K562 (cell line): ENCODE data around the gene RNF217. TPM values are rescaled to one million over a fixed set of nuclear protein-coding genes. Genes with fewer than 3 reads are reported as not detected.

Source experiments
- ARID2 ChIP-seq: fragments of 450-650 bp; IDR thresholded peaks from 2 replicates; pipeline ENCODE4 v1.6.1; 2017; ENCODE audit warnings: antibody characterized with exemption, mild to moderate bottlenecking
- MAFG ChIP-seq: fragments of 450-650 bp; conservative IDR thresholded peaks from 2 replicates; pipeline ENCODE4 v1.6.1; 2016; ENCODE audit warnings: missing genetic modification characterization, missing compliant biosample characterization
- MAFK ChIP-seq: IDR thresholded peaks from 2 replicates; pipeline ENCODE4 v1.6.1; 2011; ENCODE audit warnings: low read length, improper control_type of control experiment
- MCM3 ChIP-seq: fragments of 450-650 bp; IDR thresholded peaks from 2 replicates; pipeline ENCODE4 v1.6.1; 2016
- MIER1 ChIP-seq: fragments of 450-650 bp; IDR thresholded peaks from 2 replicates; pipeline ENCODE4 v1.6.1; 2016; ENCODE audit warnings: antibody characterized with exemption, mild to moderate bottlenecking, low read depth
- POLR2AphosphoS2 ChIP-seq: IDR thresholded peaks from 2 replicates; pipeline ENCODE4 v1.6.1; 2012; ENCODE audit warnings: low read length, improper control_type of control experiment
- RBM15 ChIP-seq: fragments of 200-400 bp; formaldehyde crosslinking; IDR thresholded peaks from 2 replicates; pipeline ENCODE4 v1.6.1; 2018; ENCODE audit warnings: mild to moderate bottlenecking, low read length, moderate library complexity; ENCODE audit not compliant: insufficient read depth
- SRSF7 ChIP-seq: fragments of 200-400 bp; formaldehyde crosslinking; optimal IDR thresholded peaks from 2 replicates; pipeline ENCODE3; 2017; ENCODE audit warnings: mild to moderate bottlenecking, low read depth, low read length
- TAF15 ChIP-seq: fragments of 200-400 bp; formaldehyde crosslinking; IDR thresholded peaks from 2 replicates; pipeline ENCODE4 v1.6.1; 2017; ENCODE audit warnings: mild to moderate bottlenecking, low read depth, low read length, moderate library complexity
- TAL1 ChIP-seq: fragments of 450-650 bp; IDR thresholded peaks from 2 replicates; pipeline ENCODE4 v1.6.1; 2016; ENCODE audit warnings: mild to moderate bottlenecking
- ZNF316 ChIP-seq: fragments of 450-650 bp; IDR thresholded peaks from 2 replicates; pipeline ENCODE4 v1.6.1; 2016
- ZNF695 ChIP-seq: fragments of 450-650 bp; formaldehyde crosslinking; IDR thresholded peaks from 2 replicates; pipeline ENCODE4 v1.4.0; 2020; ENCODE audit warnings: mild to moderate bottlenecking, moderate library complexity
- ZNF717 ChIP-seq: fragments of 250-450 bp; sonication (Bioruptor Pico); IDR thresholded peaks from 2 replicates; pipeline ENCODE4 v1.5.0; 2021
- ZNF77 ChIP-seq: fragments of 250-450 bp; sonication (Bioruptor Pico); IDR thresholded peaks from 2 replicates; pipeline ENCODE4 v1.5.0; 2020
- ZNF780A ChIP-seq: fragments of 250-450 bp; sonication (Bioruptor Pico); IDR thresholded peaks from 2 replicates; pipeline ENCODE4 v1.5.0; 2021; ENCODE audit warnings: mild to moderate bottlenecking
- polyA plus RNA-seq, 8 experiments: library from polyadenylated mRNA; depleted of rRNA in 4 of 8; stranded (reverse) in 5 of 8; unstranded in 3 of 8; fragments of >200 nt; fragmentation: Nextera tagmentation in 2 of 8; fragmentation: Illumina TruSeq in 1 of 8; extraction: Ambion mirVana in 2 of 8; extraction: Trizol in 1 of 8; gene quantifications; 2 replicates each; pipeline versions ENCODE4 v1.2.1 to v1.2.3, GENCODE V29; 2011 to 2014; ENCODE audit warnings: inconsistent platforms in 1 of 8, missing spikeins in 1 of 8
- total RNA-seq, 7 experiments: library from RNA; depleted of rRNA in 6 of 7; stranded (reverse); fragments of >200 nt in 6 of 7; fragmentation: Illumina TruSeq in 2 of 7; extraction: Trizol in 2 of 7; gene quantifications; 2 replicates each; pipeline versions ENCODE4 v1.2.1 to v1.2.3, GENCODE V29; 2011 to 2021; ENCODE audit warnings: low replicate concordance in 1 of 7
- TF ChIP-seq, protein P1 (sequence below): sonication (generic); formaldehyde crosslinking; IDR thresholded peaks from 2 replicates; pipeline ENCODE4 v1.5.0; 2020; ENCODE audit warnings: missing genetic modification reagents
- TF ChIP-seq, protein P2 (sequence below): fragments of 450-650 bp; IDR thresholded peaks from 2 replicates; pipeline ENCODE4 v1.6.1; 2018; ENCODE audit warnings: mild to moderate bottlenecking, low read depth; ENCODE audit not compliant: partially characterized antibody
- TF ChIP-seq, protein P3 (sequence below): fragments of 450-650 bp; IDR thresholded peaks from 2 replicates; pipeline ENCODE4 v1.6.1; 2017; ENCODE audit warnings: antibody characterized with exemption
- TF ChIP-seq, protein P4 (sequence below): fragments of 250-450 bp; sonication (Bioruptor Pico); IDR thresholded peaks from 2 replicates; pipeline ENCODE4 v1.5.0; 2021; ENCODE audit warnings: mild to moderate bottlenecking, moderate library complexity
- TF ChIP-seq, protein P5 (sequence below): fragments of 250-450 bp; sonication (Bioruptor Pico); IDR thresholded peaks from 2 replicates; pipeline ENCODE4 v1.9.0; 2021; ENCODE audit warnings: mild to moderate bottlenecking
- TF ChIP-seq, protein P6 (sequence below): fragments of 250-450 bp; sonication (Bioruptor Pico); IDR thresholded peaks from 2 replicates; pipeline ENCODE4 v1.4.0; 2020

The RNF217 gene
- total and polyA plus RNA-seq, 9 of the 15 experiments (the other 6 are each of a cell fraction or from before 2014, with no cell fraction given), result 2.9 to 25.6 (median 12.0) TPM

DNA sequence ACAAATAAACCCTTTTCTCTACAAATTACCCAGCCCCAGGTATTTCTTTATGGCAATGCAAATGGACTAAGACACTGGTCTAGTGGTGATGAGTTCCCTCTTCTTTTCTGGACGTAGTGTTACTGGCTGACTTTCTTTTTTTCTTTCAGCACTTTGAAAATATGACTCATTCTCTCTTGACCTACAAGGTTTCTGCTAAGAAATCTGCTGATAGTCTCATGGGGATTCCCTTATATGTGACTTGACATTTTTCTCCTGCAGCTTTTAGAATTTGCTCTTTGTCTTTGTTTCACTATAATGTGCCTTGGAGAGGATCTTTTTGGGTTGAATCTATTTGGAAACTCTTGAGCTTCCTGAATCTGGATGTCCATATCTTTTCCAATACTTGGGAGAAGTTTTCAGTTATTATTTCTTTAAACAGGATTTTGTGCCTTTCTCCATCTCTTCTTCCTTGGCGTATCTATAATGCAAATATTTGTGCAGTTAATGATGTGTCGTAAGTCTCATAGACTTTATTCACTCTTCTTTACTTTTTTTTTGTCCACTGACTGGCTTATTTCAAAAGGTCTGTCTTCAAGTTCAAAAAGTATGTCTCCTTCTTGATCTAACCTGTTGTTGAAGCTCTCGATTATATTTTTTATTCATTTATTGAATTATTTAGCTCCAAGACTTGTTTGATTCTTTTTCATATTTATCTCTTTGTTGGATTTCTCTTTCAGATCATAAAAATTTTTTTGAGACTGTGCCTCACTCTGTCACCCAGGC lies 149.2 kb downstream of the RNF217 start (continued):
- TF ChIP-seq, protein P1, sequence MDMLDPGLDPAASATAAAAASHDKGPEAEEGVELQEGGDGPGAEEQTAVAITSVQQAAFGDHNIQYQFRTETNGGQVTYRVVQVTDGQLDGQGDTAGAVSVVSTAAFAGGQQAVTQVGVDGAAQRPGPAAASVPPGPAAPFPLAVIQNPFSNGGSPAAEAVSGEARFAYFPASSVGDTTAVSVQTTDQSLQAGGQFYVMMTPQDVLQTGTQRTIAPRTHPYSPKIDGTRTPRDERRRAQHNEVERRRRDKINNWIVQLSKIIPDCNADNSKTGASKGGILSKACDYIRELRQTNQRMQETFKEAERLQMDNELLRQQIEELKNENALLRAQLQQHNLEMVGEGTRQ (CRISPR knock-in tag), result no peak
- TF ChIP-seq SRSF7 (no peak), POLR2AphosphoS2 (no peak), ZNF695 (CRISPR knock-in tag) (no peak), ZNF77 (no peak), MAFG (peak; percentile 23; the same call in 1 of the 2 replicates), MAFK (peak; percentile 7; the same call in 1 of the 2 replicates), ZNF780A (CRISPR knock-in tag) (no peak), TAL1 (no peak), MIER1 (0 out of 2 replicates have a peak, but pooled peaks have one; percentile 35), MCM3 (no peak), ZNF316 (peak; percentile 43), ARID2 (no peak), TAF15 (no peak), RBM15 (no peak), ZNF717 (CRISPR knock-in tag) (no peak)
- TF ChIP-seq, protein P2, sequence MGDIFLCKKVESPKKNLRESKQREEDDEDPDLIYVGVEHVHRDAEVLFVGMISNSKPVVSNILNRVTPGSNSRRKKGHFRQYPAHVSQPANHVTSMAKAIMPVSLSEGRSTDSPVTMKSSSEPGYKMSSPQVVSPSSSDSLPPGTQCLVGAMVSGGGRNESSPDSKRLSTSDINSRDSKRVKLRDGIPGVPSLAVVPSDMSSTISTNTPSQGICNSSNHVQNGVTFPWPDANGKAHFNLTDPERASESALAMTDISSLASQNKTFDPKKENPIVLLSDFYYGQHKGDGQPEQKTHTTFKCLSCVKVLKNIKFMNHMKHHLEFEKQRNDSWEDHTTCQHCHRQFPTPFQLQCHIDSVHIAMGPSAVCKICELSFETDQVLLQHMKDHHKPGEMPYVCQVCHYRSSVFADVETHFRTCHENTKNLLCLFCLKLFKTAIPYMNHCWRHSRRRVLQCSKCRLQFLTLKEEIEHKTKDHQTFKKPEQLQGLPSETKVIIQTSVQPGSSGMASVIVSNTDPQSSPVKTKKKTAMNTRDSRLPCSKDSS, result peak; percentile 78
- TF ChIP-seq, protein P3, sequence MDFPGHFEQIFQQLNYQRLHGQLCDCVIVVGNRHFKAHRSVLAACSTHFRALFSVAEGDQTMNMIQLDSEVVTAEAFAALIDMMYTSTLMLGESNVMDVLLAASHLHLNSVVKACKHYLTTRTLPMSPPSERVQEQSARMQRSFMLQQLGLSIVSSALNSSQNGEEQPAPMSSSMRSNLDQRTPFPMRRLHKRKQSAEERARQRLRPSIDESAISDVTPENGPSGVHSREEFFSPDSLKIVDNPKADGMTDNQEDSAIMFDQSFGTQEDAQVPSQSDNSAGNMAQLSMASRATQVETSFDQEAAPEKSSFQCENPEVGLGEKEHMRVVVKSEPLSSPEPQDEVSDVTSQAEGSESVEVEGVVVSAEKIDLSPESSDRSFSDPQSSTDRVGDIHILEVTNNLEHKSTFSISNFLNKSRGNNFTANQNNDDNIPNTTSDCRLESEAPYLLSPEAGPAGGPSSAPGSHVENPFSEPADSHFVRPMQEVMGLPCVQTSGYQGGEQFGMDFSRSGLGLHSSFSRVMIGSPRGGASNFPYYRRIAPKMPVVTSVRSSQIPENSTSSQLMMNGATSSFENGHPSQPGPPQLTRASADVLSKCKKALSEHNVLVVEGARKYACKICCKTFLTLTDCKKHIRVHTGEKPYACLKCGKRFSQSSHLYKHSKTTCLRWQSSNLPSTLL, result no peak
- TF ChIP-seq, protein P4, sequence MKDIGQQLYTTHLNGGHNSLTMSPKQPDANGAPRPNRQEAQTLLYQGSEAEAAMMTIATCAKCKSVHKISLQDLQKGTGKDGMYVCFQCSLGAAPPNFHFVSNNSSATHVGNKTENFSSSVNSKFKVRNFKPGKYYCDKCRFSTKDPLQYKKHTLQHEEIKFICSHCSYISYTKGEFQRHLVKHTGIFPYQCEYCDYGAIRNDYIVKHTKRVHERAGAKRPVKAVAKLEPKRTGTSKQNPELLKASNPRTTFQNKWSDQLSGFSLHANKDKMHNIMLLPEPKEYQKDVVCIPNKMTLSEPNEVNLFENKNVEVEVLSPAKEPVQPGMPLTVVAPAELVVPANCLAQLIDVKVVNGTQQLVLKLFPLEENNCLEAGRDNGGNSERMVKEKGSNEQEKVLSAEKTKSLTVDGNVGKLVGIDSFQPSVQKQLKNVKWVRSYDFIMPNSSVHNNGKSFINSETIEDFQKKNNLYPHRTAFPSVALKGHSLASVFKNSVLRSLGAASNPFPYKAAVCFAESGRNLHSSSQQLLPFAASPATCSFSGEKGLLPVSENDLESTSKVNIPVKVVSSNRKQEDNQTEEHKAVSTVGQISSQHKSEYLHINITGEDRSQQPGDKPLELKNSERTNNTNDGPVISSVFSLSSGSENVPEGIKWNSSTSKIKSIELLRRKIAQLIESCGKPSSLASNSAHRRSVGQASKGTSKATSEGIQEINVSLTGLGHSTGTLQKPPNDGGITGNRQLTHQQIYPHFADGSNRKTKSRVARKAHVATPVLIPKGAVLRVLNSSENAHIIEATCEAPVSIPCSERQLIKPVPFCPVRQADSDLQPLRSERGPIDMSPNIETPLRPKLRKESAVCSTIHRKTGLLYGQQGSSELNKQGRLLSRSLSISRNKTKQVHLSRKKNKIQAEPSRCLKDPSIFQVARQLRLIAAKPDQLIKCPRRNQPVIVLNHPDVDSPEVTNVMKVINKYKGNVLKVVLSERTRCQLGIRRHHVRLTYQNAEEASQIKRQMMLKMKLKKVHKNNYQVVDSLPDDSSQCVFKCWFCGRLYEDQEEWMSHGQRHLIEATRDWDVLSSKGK, result no peak
- TF ChIP-seq, protein P5, sequence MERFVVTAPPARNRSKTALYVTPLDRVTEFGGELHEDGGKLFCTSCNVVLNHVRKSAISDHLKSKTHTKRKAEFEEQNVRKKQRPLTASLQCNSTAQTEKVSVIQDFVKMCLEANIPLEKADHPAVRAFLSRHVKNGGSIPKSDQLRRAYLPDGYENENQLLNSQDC (CRISPR knock-in tag), result no peak
- TF ChIP-seq, protein P6, sequence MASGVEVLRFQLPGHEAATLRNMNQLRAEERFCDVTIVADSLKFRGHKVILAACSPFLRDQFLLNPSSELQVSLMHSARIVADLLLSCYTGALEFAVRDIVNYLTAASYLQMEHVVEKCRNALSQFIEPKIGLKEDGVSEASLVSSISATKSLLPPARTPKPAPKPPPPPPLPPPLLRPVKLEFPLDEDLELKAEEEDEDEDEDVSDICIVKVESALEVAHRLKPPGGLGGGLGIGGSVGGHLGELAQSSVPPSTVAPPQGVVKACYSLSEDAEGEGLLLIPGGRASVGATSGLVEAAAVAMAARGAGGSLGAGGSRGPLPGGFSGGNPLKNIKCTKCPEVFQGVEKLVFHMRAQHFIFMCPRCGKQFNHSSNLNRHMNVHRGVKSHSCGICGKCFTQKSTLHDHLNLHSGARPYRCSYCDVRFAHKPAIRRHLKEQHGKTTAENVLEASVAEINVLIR (CRISPR knock-in tag), result no peak
